Keratinocyte (primary cell): ENCODE results near the gene MICAL3.

Experiments used
- EZH2 ChIP-seq: IDR thresholded peaks from one replicate; pipeline ENCODE4 v1.6.1; 2012; ENCODE audit warnings: inconsistent platforms, mild to moderate bottlenecking, low read length, moderate library complexity
- TF ChIP-seq, protein P1 (sequence below), 3 experiments: IDR thresholded peaks in 1 of 3; conservative IDR thresholded peaks in 1 of 3; optimal IDR thresholded peaks in 1 of 3; 2 replicates in 2 of 3; 3 replicates in 1 of 3; pipeline versions ENCODE3 to v1.5.1; 2011; ENCODE audit warnings: low read length in 3 of 3, mild to moderate bottlenecking in 3 of 3, moderate library complexity in 2 of 3, control low read depth in 1 of 3, inconsistent platforms in 1 of 3; ENCODE audit not compliant: insufficient read depth in 2 of 3; ENCODE audit errors: extremely low read depth in 1 of 3

DNA sequence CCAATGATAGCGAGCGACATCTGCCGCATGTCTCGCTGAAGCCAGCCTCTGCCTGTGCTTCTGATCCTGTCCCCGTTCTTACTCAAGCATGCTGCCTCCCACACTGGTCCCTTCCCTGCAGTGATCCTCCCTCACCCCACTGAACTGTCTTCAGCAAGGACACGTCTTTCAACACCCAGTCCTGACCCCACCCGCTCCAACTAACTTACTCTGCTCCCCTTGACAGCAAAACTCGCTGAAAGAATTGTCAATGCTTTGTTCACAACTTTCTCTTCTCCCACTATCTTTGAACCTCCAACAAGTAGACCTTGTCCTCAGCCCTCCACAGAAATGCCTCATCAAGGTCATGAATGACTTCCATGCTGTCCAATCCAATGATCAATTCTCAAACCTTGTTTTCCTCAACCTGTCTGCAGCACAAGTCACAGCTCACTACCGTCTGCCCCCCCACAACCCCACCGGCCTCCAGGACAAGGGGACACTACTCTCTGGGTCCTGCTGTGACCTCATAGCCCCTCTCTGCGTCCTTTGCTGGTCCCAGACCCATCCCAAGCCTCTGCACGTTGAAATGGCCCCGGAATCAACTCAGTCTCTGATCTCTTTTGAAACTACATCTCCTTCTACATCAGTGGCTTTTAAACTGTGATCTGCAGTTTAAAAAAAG lies 108.0 kb downstream of the MICAL3 start:
- TF ChIP-seq, protein P1, sequence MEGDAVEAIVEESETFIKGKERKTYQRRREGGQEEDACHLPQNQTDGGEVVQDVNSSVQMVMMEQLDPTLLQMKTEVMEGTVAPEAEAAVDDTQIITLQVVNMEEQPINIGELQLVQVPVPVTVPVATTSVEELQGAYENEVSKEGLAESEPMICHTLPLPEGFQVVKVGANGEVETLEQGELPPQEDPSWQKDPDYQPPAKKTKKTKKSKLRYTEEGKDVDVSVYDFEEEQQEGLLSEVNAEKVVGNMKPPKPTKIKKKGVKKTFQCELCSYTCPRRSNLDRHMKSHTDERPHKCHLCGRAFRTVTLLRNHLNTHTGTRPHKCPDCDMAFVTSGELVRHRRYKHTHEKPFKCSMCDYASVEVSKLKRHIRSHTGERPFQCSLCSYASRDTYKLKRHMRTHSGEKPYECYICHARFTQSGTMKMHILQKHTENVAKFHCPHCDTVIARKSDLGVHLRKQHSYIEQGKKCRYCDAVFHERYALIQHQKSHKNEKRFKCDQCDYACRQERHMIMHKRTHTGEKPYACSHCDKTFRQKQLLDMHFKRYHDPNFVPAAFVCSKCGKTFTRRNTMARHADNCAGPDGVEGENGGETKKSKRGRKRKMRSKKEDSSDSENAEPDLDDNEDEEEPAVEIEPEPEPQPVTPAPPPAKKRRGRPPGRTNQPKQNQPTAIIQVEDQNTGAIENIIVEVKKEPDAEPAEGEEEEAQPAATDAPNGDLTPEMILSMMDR (optimal IDR thresholded peaks at IDR 0.05 in 1 of 3, IDR thresholded peaks at IDR 0.05 in 1 of 3, conservative IDR thresholded peaks at IDR 0.05 in 1 of 3; ENCODE audit: extremely low read depth in 1 of 3, insufficient read depth in 2 of 3, low read length in 3 of 3), result no peak
- no peak for TF ChIP-seq EZH2
